ENCODE results near the gene FGF18.

Gene FGF18

GRCh38 chr5:171455522-171455921 lies 36.1 kb downstream of the FGF18 start:
- H3K9ac ChIP-seq (ENCODE audit: low read length), result no peak overlapping the region
- no peaks in the 10 kb centered on the region for H3K36me3 ChIP-seq (replicated peaks; ENCODE audit: low read depth, low read length)
- no peak overlapping the region for H3K4me2 ChIP-seq (ENCODE audit: low read length)
- no peaks in the 10 kb centered on the region for H3K79me2 ChIP-seq (ENCODE audit: low read length)
- H3K4me3 ChIP-seq (ENCODE audit: low read length), result no peak overlapping the region
- no peak overlapping the region for H2AFZ ChIP-seq (ENCODE audit: low read depth, low read length)
- H3K27me3 ChIP-seq (ENCODE audit: low read depth, low read length), result peaks cover 8% of the 10 kb centered on the region; the same call in 1 of the 2 replicates
- no peaks in the 10 kb centered on the region for H3K9me3 ChIP-seq (ENCODE audit: insufficient read depth, low read length)
- no peak for TF ChIP-seq EZH2phosphoT487 (IDR thresholded peaks at IDR 0.05; ENCODE audit: low read depth)
- no peak for TF ChIP-seq CTCF (IDR thresholded peaks at IDR 0.05; ENCODE audit: low read depth, low read length)
- no peaks in the 10 kb centered on the region for H4K20me1 ChIP-seq (ENCODE audit: insufficient read depth, low read length)
- no peaks in the 10 kb centered on the region for H3K4me1 ChIP-seq (ENCODE audit: low read length)
- no peak overlapping the region for H3K27ac ChIP-seq (ENCODE audit: low read length)

GRCh38 chr5:171457208-171457981 lies 37.9 kb downstream of the FGF18 start:
- no peak overlapping the region for H3K4me3 ChIP-seq (ENCODE audit: low read length)

GRCh38 chr5:171459839-171460238 lies 40.4 kb downstream of the FGF18 start:
- peaks cover 12% of the 10 kb centered on the region; the same call in 1 of the 2 replicates for H3K27me3 ChIP-seq (ENCODE audit: low read depth, low read length)
- H3K4me3 ChIP-seq (ENCODE audit: low read length), result no peak overlapping the region
- no peak overlapping the region for H3K9ac ChIP-seq (ENCODE audit: low read length)
- no peak overlapping the region for H3K27ac ChIP-seq (ENCODE audit: low read length)
- H3K79me2 ChIP-seq (ENCODE audit: low read length), result no peaks in the 10 kb centered on the region
- H3K9me3 ChIP-seq (ENCODE audit: insufficient read depth, low read length), result no peaks in the 10 kb centered on the region
- H3K4me2 ChIP-seq (ENCODE audit: low read length), result no peak overlapping the region
- H3K4me1 ChIP-seq (ENCODE audit: low read length), result no peaks in the 10 kb centered on the region
- no peaks in the 10 kb centered on the region for H4K20me1 ChIP-seq (ENCODE audit: insufficient read depth, low read length)
- no peak for TF ChIP-seq CTCF (IDR thresholded peaks at IDR 0.05; ENCODE audit: low read depth, low read length)
- TF ChIP-seq EZH2phosphoT487 (IDR thresholded peaks at IDR 0.05; ENCODE audit: low read depth), result no peak
- H3K36me3 ChIP-seq (replicated peaks; ENCODE audit: low read depth, low read length), result no peaks in the 10 kb centered on the region
- H2AFZ ChIP-seq (ENCODE audit: low read depth, low read length), result no peak overlapping the region

More at GRCh38 chr5:171457208-171457981, 37.9 kb downstream of the FGF18 start:
- Histone ChIP-seq H3K4me1 (ENCODE audit: low read length) (no peaks in the 10 kb centered on the region), H3K27me3 (ENCODE audit: low read depth, low read length) (peaks cover 8% of the 10 kb centered on the region; the same call in 1 of the 2 replicates), H2AFZ (ENCODE audit: low read depth, low read length) (no peak overlapping the region), H3K79me2 (ENCODE audit: low read length) (no peaks in the 10 kb centered on the region), H3K27ac (ENCODE audit: low read length) (no peak overlapping the region), H4K20me1 (ENCODE audit: insufficient read depth, low read length) (no peaks in the 10 kb centered on the region), H3K36me3 (replicated peaks; ENCODE audit: low read depth, low read length) (no peaks in the 10 kb centered on the region), H3K9me3 (ENCODE audit: insufficient read depth, low read length) (no peaks in the 10 kb centered on the region), H3K4me2 (ENCODE audit: low read length) (no peak overlapping the region), H3K9ac (ENCODE audit: low read length) (no peak overlapping the region)
- TF ChIP-seq EZH2phosphoT487 (IDR thresholded peaks at IDR 0.05; ENCODE audit: low read depth) (no peak), CTCF (IDR thresholded peaks at IDR 0.05; ENCODE audit: low read depth, low read length) (no peak)

- H3K9ac ChIP-seq (ENCODE audit: low read length), result no peak overlapping the region
- no peaks in the 10 kb centered on the region for H4K20me1 ChIP-seq (ENCODE audit: insufficient read depth, low read length)
- H3K36me3 ChIP-seq (replicated peaks; ENCODE audit: low read depth, low read length), result no peaks in the 10 kb centered on the region
- peaks cover 12% of the 10 kb centered on the region; the same call in 1 of the 2 replicates for H3K27me3 ChIP-seq (ENCODE audit: low read depth, low read length)
- H3K4me3 ChIP-seq (ENCODE audit: low read length), result no peak overlapping the region
- no peak overlapping the region for H3K4me2 ChIP-seq (ENCODE audit: low read length)
- no peaks in the 10 kb centered on the region for H3K9me3 ChIP-seq (ENCODE audit: insufficient read depth, low read length)
- no peak overlapping the region for H3K27ac ChIP-seq (ENCODE audit: low read length)
- TF ChIP-seq EZH2phosphoT487 (IDR thresholded peaks at IDR 0.05; ENCODE audit: low read depth) (no peak), CTCF (IDR thresholded peaks at IDR 0.05; ENCODE audit: low read depth, low read length) (no peak)
- no peak overlapping the region for H2AFZ ChIP-seq (ENCODE audit: low read depth, low read length)
- H3K4me1 ChIP-seq (ENCODE audit: low read length), result no peaks in the 10 kb centered on the region
- no peaks in the 10 kb centered on the region for H3K79me2 ChIP-seq (ENCODE audit: low read length)
Observed at GRCh38 chr5:171462136-171462927, 42.9 kb downstream of the FGF18 start.
